A549 (cell line): ENCODE results near the gene CENPU.

ENCODE experiments used
- BCL3 ChIP-seq: fragments of >200 bp; sonication (Bioruptor Twin); formaldehyde crosslinking; IDR thresholded peaks from 3 replicates; pipeline ENCODE4 v1.6.1; 2016
- CHD4 ChIP-seq: fragments of 200-600 bp; sonication (generic); IDR thresholded peaks from 2 replicates; pipeline ENCODE4 v1.6.1; 2016; ENCODE audit warnings: antibody characterized with exemption, mild to moderate bottlenecking, borderline replicate concordance
- CTCF ChIP-seq: fragments of >200 bp; sonication (Bioruptor Twin); formaldehyde crosslinking; IDR thresholded peaks from 3 replicates; pipeline ENCODE4 v1.5.1; 2016
- ELK1 ChIP-seq: fragments of 150-350 bp; IDR thresholded peaks from 2 replicates; pipeline ENCODE4 v1.6.1; 2014; ENCODE audit warnings: low read depth, mild to moderate bottlenecking, low read length
- MAX ChIP-seq: IDR thresholded peaks from 2 replicates; pipeline ENCODE4 v1.6.1; 2012
- PBX3 ChIP-seq: IDR thresholded peaks from 2 replicates; pipeline ENCODE4 v1.6.1; 2012
- REST ChIP-seq: fragments of 200-600 bp; sonication (generic); IDR thresholded peaks from 2 replicates; pipeline ENCODE4 v1.6.1; 2016; ENCODE audit warnings: antibody characterized with exemption, mild to moderate bottlenecking, moderate library complexity
- ZNF302 ChIP-seq: fragments of 250-450 bp; sonication (Bioruptor Pico); IDR thresholded peaks from 2 replicates; pipeline ENCODE4 v1.9.0; 2021; ENCODE audit warnings: inconsistent platforms, mild to moderate bottlenecking, moderate library complexity

- TF ChIP-seq CTCF, result no peak
- TF ChIP-seq BCL3, result no peak
- no peak for TF ChIP-seq REST
- TF ChIP-seq ZNF302 (CRISPR knock-in tag), result no peak
- TF ChIP-seq MAX, result no peak
- TF ChIP-seq CHD4, result no peak
- no peak for TF ChIP-seq ELK1
- TF ChIP-seq PBX3, result no peak
Measured at GRCh38 chr4:184668096-184668495, 65.8 kb downstream of the CENPU start.
